Right lung (tissue), 5 donors: ENCODE measurements around the gene CDC14A. TPM values are rescaled to one million over a fixed set of nuclear protein-coding genes. Genes with fewer than 3 reads are reported as not detected.
"Not testable (repeated sequence)": the region's sequence is repeated elsewhere in the genome, so short reads cannot be mapped to it uniquely, and the experiment has no call there.

ENCODE experiments used
- DNase-seq, 2 donors: peaks; one replicate each; pipeline ENCODE4 v3.0.0-alpha.2; 2013
- polyA plus RNA-seq, 5 donors: library from polyadenylated mRNA; unstranded; fragments of 120-200 nt; gene quantifications; one replicate each; pipeline versions ENCODE4 v1.2.1 to v1.2.3, GENCODE V29; 2013; ENCODE audit warnings: inconsistent platforms in 1 of 5, low replicate concordance in 1 of 5; ENCODE audit not compliant: insufficient read length in 5 of 5, insufficient read depth in 1 of 5

CDC14A gene
- polyA plus RNA-seq, 5 donors: 11.6 to 16.4 (median 14.6) TPM

DNA sequence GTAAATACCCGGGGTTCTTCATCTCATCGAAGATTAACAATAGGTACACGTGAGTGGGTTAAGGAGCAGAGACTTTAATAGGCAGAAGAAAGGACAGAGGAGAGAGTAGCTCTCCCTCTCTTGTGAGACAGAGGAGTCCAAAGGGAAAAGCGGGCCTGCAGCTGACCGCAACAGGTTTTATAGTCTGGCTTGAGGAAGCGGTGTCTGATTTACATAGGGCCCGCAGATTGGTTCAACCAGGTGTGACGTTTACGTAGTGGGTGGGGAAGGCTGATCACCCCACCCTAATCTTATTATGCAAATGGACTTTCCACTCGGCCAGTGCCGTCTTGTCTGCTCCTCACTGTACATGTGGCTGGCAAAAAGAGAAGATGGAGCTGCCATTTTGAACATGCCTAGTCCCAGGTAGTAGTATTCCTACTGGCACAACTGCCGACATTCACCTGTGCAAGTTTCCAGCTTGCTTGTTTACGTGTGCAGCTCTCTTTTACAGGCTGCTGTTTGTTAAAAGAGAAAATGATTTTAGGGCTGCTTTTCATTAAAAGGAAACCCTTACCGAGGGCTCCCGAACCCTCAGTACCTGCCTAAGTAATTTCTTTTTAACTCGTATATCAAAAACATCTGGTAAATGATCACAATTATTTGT, 10.6 kb downstream of the CDC14A start:
- DNase-seq: no peak

DNA sequence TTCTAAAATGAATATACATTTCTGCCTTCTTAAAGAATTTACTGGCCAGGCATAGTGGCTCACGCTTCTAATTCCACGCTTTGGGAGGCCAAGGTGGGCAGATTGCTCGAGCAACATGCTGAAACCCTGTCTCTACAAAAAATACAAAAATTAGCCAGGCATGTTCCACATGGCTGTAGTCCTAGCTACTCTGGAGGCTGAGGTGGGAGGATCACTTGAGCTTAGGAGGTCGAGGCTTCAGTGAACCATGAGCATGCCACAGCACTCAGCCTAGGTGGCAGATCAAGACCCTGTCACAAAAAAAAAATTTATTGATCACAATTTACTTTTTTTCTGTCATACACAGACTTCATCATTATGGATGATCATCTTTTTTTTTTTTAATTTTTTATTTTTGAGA, 11.5 kb downstream of the CDC14A start:
- no peak for DNase-seq

DNA sequence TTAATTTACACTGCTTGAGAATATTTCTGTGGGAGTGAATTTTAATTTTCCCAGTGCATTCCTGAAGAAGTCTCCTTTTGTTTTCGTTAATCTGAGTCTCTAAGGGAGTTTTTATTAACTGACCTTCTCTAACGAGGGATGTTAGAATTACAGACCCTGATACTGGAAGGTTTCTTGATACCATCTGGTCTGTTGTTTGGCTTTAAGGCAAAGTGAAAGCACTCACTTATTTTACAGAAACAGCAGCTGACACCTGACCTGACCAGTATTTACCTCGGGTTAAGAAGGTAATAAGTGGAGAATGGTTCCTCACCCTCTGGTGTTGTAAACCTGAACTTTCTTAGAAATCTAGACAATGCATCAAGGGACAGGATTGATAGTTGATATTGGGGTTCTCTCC, 12.4 kb downstream of the CDC14A start:
- DNase-seq: no peak

GRCh38 chr1:100366209-100366525, 13.9 kb downstream of the CDC14A start:
- no peak for DNase-seq

DNA sequence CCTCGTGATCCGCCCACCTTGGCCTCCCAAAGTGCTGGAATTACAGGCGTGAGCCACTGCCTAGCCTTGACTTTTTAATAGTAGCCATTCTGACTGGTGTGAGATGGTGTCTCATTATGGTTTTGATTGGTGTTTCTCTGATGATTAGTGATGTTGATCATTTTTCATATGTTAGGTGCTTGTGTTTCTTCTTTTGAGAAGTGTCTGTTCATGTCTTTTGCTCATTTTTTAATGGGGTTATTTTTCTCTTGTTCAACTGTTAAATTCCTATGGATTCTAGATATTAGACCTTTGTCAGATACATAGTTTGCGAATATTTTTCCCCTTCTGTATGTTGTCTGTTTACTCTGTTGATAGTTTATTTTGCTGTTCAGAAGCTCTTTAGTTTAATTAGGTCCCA, 17.0 kb downstream of the CDC14A start:
- DNase-seq: not testable (repeated sequence)

DNA sequence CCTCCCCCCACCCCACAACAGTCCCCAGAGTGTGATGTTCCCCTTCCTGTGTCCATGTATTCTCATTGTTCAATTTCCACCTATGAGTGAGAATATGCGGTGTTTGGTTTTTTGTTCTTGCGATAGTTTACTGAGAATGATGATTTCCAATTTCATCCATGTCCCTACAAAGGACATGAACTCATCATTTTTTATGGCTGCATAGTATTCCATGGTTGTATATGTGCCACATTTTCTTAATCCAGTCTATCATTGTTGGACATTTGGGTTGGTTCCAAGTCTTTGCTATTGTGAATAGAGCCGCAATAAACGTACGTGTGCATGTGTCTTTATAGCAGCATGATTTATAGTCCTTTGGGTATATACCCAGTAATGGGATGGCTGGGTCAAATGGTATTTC, 21.6 kb downstream of the CDC14A start:
- not testable (repeated sequence) for DNase-seq

DNA sequence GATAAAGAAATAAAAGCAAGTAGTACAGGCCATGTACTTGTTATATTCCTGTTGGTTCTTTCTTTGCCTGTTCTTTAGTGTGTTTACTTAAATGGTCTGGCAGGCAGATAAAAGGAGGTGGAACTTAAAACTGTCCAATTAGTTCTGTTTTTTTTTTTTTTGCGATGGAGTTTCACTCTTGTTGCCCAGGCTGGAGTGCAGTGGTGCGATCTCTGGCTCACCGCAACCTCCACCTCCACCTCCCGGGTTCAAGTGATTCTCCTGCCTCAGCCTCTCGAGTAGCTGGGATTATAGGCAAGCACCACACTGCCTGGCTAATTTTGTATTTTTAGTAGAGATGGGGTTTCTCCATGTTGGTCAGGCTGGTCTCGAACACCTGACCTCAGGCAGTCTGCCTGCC, 24.6 kb downstream of the CDC14A start:
- not testable (repeated sequence) for DNase-seq

- DNase-seq: no peak
Observed at GRCh38 chr1:100377590-100378361, 25.5 kb downstream of the CDC14A start.

DNA sequence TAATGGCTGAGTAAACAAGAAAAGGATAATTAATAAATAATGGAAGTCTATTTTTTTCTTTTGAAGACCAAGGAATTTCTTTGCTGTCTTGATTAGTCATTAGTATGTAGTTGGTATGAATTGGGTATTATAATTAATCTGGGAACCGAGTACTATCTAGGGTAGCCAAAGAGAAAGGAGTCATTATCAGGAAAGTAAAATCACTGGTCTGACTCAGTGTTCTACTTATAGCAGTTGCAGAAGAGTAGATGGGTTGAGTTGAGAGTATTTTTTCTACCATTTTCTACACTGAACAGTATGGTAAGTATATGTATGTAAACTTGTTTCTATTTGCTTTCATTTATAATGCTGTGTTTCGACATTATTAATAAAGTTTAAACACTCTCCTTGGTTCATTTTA, 26.6 kb downstream of the CDC14A start:
- no peak for DNase-seq

- DNase-seq: no peak
Observed at GRCh38 chr1:100380635-100381034, 28.3 kb downstream of the CDC14A start.

GRCh38 chr1:100382657-100383056, 30.4 kb downstream of the CDC14A start:
- no peak for DNase-seq

- DNase-seq: no peak
Observed at GRCh38 chr1:100383743-100384405, 31.6 kb downstream of the CDC14A start.

GRCh38 chr1:100387209-100387608, 34.9 kb downstream of the CDC14A start:
- DNase-seq: peak in 1 of 2 donors; percentile 29

DNA sequence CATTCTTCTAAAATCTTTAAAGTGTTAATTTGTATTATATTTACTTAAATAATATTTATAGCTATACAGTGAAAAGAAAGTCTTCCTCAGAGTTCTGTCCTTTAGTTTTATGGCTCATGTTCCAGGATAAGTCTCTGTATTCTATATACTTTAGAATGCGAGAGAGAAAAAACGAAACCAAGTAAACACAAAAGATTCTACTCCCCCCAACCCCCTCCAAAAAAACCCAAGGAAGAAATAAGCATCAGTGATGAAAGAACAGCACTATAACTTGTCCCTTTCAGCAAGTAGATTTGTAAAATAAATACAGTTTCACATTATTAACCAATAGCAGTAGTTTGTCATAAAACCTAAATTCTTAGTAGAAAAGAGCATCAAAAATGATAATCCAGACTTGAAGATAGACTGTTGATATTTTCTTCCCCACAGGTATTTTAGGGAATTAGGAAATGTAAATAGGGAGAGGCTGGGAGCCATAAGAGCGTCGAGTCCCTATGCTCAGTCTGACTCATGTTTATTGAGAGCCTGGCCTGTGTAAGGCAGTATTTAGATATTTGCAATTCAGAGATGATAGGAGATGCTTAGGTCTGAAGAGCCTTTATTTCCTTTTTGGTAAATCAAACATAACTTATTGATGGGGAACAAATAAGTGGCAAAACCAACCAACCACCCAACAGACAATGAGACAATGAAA, 35.5 kb downstream of the CDC14A start:
- no peak for DNase-seq

DNA sequence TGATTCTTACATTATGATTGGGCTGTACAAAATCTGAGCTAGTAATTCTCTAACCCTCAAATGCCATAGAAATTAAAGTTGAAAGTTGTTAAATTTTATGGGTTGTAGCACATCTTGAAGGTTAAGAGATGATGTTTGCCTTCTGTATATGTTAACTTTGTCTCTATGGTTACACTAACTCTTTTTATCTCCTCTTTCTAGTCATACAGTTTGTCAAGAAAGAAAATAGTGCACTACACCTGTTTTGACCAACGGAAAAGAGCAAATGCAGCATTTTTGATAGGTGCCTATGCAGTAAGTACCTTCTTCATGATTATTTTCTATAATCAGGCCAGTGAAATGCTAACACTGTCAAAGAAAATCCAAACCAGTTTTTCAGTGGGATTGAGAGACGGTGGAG, 38.2 kb downstream of the CDC14A start:
- no peak for DNase-seq

- DNase-seq: no peak
Observed at GRCh38 chr1:100391675-100392074, 39.4 kb downstream of the CDC14A start.

DNA sequence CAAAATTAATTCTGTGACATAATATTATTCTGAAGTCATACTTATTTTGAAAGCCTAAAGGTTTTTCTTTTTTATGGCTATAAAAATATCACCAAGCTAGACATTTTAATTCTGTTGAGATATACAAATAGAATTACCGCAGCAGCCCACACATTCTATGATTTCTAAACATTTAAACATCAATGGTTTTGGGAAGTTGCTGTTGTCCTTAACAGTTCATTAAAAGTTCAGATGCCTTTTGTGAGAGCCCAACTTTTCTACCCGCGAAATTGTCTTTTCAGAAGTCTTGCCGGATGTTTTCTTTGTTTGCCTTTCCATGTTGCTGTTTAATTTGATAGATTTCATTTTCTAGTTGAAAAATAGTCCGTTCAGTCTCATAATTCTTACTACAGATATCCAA, 40.5 kb downstream of the CDC14A start:
- peak in 1 of 2 donors; percentile 44 for DNase-seq

- no peak for DNase-seq
Observed at GRCh38 chr1:100394285-100394684, 42.0 kb downstream of the CDC14A start.

GRCh38 chr1:100395913-100396312, 43.6 kb downstream of the CDC14A start:
- DNase-seq: no peak

DNA sequence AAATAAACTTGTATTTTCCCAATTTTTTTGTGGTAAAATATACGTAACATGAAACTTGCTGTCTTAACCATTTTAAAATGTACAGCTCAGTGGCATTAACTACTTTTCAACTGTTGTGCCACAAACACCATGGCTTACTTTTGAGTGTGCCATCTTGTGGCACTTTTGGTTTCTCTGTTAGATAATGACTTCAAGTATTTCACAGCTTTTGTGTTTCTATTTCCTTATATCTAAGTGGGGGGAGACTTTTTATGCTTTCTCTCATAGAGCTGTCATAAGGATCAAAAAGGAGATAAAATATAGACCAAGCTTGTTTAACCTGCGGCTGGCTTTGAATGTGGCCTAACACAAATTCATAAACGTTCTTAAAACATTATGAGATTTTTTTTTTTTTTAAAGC, 44.3 kb downstream of the CDC14A start:
- no peak for DNase-seq

- no peak for DNase-seq
Observed at GRCh38 chr1:100397681-100398080, 45.4 kb downstream of the CDC14A start.

DNA sequence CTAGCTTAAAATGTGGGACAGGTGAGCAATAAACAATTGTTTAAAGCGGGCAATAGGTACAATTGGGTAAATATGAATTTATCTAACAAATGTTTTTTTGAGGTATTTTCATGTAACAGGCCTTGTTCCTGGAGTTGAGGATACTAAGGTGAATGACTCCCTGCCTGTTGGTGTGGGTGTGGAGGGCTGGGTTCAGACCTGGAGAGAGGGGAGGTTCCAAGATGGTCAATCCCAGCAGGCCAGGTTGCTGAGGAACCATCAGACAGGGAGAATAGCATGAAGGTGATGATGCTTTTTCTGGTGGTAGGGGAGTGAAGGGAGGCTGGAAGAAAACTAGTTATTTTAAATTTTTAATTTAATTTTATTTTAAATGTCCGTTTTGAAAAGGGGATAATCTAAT, 46.3 kb downstream of the CDC14A start:
- no peak for DNase-seq

DNA sequence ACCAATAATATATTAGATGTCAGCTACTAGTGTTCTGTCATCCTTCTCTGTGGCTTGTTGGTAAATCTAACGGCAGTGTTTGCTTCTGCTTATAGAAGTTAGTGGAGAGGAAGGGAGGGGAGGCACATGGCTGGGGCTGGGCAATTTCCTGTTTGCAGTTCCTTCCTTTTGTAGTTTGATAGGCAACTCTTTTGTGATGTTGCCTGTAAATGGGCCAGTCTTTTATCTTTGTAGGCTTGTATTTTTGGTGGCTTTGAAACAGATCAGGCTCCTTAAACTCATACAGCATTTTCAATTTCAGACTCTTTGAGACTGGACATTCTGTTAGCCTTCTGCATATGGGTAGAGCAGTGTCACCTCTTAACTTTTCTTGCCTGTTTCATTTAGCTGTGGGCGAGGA, 48.1 kb downstream of the CDC14A start:
- no peak for DNase-seq
